NCI-H2081 (cell line): Measurements from ENCODE around the gene ARID1B.

Experiments
- DNase-seq, 2 experiments: peaks; one replicate each; lab custom pipeline; 2025; lab: John Stamatoyannopoulos, UW

Gene ARID1B

DNA sequence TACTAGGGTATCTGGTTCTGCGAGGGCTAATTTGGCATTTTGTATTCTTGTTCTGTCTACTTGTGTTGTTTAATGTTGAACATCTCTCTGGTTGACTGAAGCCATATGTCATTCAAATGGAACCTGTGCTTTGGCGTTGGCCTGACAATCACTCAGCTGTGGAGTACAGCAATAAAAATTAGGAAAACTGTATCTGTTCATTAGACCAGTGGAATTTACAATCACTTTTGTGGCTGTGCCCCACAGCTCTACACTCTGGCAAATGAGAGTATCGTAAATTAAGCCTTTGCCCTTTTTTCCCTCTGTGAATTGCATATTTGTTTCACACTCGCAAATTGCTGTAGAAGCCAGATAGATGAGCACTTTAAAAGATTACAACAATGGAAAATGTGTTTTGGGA, 102.0 kb downstream of the ARID1B start:
- no peak for DNase-seq

DNA sequence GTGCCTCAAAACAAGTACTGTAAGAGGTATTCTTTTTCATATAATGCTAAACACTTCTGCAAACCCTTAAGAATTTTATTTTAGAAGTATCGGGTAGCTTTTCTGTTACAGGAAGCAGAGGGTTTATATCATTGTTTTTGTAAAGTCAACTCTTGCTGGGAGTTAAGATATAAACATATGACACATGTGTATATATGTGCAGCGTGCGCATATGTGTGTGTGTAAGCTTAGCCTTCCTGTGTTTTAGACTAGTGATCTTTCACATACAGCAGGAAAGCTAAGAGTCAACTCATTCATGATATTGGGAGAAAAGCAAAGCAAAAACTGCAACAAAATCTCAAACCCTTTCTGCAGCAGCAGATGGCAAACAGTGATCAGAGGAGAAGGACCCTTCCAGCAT, 102.4 kb downstream of the ARID1B start:
- DNase-seq: no peak

DNA sequence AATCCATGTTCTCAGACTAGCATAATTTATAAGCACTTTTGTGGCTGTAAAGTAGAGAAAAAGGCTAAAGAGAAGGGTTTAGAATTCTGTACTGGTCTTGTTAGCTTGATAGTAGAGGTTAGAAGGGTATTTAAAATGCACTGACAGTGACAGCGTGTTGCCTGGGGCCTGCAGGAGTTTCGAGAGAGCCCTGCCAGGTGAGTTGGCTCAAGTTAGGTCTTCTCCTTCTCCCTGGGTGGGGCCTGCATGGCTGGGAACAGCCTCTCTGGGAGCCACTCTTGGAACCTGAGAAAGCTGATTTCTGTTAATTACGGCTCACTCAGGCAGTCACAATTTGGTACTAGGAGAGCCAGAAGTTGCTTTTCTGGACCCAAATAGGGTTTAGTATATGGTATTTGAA, 103.7 kb downstream of the ARID1B start:
- no peak for DNase-seq

DNA sequence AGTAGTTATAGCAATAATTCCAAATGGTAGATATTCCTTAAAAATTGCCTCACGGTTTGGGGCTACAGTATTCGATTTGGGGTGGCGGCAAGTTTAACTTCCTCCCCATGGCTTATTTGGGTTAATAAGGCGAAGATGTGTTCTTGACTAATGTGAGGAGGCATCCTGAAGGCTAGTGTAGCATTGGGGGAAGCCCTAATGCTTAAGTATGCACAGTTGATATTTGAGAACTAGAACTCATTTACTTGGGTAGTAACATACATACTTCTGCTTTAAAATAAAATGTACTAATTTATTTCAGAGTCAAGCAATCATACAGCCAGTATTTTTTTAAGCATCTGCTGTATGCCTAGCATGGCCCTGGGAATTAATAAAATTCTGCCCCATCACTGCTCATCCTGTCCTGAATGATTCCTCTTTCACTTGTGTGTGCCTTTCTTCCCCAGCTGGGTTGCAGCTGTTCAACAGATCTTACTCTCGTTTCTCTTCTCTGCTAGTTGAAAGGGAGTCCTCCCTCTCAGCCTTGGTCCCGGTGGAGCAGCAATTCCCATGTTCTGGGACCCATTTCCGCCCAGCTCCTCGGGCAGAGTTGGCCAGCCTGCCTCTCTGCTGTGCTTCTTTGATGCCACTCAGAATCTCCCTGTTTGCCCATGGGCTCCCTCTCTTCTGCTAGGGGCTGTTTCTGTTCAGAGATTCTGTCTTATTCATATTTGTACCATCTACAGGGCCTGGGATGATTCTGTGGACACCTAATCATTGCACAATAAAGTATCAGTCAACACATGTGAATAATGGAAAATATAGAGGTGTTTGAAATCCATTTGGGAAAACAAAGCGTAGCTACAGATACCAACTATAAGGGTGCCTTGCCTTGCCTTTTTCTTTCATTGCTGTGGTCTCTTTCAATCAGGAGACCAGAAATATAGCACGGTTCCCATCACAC, 104.8 kb downstream of the ARID1B start:
- no peak for DNase-seq

DNA sequence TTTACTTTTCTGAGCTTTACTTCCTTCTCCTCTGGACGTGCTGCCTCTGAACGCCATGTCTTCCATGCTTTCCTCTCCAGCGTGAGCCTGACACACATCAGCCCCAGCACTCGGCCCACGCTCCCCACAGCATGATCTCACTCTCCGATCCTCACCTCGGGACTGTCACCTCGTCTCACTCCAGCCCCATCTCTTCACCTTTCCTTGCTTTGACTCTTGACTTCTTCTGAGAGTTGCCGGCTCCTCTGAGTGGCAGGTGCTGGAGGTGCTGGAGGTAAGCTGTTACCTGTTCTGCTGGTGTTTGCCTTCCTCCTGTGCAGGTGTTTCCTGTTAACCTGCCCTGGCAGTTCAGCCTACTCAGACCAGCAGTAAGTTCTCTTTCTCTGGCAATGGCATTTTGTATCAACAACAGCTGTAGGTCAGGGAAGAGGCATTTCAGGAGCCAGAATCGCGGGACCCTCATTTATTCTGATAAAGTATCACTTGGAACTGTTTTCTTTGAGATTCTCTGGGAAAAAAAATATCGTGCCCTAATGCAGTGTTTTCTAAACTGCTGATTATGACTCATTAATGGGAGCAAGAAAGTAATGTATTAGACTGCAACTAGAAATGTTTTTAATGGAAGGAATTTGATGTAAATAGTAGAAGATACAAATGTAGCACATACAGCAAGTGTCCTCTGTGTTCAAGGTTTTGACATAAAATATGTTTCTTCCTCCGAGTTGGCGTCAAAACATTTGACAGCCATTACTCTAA, 106.5 kb downstream of the ARID1B start:
- DNase-seq: peak in 1 of 2 experiments; percentile 35

- DNase-seq: no peak
Observed at GRCh38 chr6:156884306-156884705, 107.1 kb downstream of the ARID1B start.

GRCh38 chr6:156885562-156885961, 108.4 kb downstream of the ARID1B start:
- DNase-seq: no peak

GRCh38 chr6:156886409-156886808, 109.2 kb downstream of the ARID1B start:
- no peak for DNase-seq

- no peak for DNase-seq
Observed at GRCh38 chr6:156887623-156888269, 110.6 kb downstream of the ARID1B start.

DNA sequence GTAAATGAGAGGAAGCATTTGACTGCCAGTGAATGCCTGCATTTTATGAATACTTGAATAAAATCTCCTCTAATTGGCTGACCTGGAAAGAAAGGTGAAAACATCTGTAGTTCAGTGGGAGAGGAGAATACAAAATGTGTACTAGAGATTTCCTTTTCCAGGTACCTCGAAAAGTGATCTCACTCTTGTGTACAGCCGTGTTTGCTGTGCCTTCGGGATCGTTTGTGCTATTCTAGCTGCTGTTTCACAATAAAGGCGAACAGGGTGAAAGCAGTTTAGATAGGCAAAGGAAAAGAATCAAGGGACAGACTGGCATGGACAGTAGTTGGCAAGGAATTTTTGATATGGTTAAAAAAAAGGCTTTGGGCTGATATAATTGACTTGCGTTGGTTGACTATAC, 112.3 kb downstream of the ARID1B start:
- peak in 1 of 2 experiments; percentile 47 for DNase-seq

GRCh38 chr6:156889986-156890385, 112.8 kb downstream of the ARID1B start:
- no peak for DNase-seq

DNA sequence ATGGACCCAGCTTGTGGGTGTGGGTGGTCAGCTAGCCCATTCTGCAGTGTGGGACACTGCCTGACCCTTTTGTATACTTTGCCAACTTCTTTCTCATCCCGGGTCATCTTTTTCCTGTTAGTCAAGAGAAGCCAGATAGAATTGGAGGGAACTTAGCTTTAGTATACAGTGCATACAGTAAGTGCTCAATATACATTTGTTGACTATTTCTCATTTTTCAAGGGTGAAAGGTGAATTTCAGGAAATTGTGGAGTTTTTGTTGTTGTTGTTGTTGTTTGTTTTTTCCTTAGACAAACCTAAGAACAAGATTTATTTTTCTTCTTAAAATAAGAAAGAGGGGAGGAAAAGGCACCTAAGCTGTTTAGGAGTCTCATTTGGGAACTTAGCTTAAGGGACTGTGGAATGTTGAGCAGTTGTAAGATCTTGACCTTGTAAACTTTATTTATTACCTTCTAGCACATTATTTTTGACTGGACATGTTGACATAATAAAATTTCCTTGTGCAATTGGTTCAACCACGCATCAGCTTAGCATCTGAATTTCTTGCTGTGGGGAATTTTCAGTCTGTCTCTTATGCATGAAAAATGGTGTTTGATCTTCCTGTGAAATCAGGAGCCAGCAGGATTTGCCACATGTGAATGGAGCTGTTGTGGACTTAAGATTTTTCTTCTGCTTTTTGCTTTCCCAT, 113.6 kb downstream of the ARID1B start:
- no peak for DNase-seq

DNA sequence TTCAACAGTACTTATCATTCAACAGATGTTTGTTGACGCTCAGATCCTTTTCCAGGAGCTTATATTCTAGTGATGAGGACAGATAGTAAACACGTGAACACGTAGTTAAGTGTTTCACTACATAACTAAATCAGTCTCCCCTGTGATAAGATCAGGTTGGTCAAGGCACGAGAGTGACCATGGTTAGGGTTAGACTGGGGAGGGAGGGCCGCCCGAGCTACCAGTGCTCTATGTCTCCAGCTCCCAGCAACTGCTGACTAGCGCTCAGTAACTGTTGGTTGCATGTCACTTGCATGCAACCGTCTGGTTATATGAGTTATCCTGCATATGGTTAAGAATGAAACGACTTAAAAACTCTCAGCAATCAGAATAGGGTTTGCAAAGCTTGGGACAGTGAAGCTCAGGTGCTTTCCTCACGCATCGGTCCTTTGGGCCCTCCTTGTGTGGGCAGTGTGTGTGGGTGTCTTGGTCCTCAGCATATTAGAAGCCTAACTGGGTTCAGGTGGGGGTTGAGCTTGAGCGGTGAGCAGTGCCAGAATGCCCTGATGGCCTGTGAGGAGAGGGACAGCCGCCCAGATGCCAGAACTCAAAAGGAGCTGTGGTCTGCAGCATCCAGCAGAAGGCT, 120.8 kb downstream of the ARID1B start:
- DNase-seq: no peak

GRCh38 chr6:156899071-156899470, 121.9 kb downstream of the ARID1B start:
- DNase-seq: no peak

DNA sequence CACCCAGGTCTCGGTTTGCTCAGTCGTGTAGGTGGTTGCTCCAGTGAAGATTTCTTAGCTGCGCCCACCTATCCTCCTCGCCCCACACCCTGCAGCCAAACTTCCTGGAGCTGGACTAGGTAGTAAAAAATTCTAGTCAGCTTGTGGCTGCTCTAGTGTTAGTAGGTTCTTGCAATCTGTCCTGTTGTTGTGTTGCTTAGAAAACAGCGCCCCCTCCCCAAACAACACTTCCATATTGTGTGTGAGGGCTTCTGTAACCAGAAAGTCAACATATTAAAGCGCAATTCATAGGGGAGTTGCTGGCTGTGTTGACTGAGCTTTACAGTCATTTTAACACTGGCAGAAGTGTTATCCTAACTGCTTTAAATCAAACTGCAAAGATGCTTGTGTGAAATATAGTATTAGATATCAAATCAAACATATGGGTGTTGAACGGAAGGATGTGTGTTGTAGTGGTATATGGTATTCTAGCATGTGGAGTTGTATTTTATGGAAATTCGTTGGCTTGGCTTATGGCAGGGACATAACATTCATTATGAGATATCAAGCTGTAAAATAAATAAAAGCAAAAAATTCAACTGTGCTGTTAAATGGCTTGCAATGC, 122.5 kb downstream of the ARID1B start:
- DNase-seq: peak in 1 of 2 experiments; percentile 27

DNA sequence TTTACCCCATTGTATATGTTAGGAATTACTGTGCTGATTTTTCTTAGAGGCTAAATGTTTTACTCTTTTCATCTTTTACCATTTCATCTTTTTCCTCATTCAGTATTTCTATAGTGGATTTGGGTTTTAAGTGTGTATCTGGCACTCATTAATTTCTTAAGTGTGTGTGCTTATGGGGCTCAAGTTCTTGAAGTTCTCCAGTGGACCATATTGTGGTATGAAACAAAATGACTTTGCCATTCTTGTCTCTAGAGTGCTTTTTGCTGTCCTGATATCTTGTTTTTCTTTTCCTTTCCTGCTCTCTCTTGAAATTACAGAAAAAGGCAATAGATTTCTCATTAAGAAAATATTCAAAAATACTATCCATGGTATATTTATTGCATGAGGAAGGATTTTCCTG, 123.1 kb downstream of the ARID1B start:
- DNase-seq: no peak

DNA sequence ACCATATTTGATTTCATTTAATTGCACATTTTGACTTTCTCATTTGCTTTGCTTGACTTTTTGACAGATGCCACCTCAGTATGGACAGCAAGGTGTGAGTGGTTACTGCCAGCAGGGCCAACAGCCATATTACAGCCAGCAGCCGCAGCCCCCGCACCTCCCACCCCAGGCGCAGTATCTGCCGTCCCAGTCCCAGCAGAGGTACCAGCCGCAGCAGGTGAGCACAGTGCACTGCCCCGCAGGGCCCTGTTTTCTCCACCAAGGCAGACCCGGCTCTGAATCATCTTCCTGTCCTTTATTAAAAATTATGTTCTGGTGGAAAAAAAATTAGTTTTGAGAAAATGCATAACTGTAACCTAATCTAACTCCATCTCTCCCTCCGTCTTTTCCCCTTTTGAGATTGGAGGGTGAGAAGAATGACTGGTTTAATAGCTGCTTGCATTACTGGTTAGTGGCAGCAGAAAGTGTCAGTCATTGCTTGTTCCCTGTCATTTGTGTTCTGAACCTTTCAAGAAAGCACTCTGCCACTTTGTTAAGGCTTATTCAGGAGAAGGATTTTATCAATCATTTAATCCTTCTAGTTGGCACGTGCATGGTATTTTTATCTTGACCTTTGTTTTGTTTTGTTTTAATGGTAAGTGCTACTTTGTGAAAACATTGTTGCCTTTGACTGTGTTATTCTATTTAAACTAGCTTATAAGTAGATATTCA, 124.3 kb downstream of the ARID1B start:
- no peak for DNase-seq

GRCh38 chr6:156902782-156903181, 125.6 kb downstream of the ARID1B start:
- no peak for DNase-seq

DNA sequence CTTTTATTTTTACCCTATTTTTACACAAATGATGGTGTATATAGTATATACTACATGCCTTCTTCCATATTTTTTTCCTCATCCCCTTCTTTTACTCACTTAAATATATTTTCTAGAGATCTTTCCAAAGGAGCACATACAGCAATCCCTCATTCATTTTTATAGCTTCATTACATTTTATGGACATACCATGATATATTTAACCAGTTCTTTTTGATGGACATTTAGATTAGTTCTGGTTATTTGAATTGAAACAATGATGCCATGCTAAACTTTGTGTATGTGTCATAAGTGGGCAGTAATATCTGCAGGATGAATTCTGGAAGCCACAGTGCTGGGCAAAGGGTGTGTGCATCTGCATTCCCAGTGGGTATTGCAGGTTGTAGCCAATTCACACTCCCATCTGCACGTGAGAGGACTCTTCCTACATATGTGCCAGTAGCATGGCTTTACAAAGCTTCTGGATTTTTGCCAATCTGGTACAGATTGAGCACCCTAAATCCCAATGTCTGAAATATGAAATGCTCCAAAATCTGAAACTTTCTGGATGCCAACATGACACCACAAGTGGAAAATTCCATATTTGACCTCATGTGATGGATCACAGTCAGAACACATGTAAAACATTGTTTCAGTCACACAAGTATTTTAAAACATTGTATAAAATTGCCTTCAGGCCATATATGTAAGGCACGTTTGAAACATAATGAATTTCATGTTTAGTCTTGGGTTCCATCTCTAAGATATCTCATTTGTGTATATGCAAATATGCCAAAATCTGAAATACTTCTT, 127.2 kb downstream of the ARID1B start:
- DNase-seq: no peak

DNA sequence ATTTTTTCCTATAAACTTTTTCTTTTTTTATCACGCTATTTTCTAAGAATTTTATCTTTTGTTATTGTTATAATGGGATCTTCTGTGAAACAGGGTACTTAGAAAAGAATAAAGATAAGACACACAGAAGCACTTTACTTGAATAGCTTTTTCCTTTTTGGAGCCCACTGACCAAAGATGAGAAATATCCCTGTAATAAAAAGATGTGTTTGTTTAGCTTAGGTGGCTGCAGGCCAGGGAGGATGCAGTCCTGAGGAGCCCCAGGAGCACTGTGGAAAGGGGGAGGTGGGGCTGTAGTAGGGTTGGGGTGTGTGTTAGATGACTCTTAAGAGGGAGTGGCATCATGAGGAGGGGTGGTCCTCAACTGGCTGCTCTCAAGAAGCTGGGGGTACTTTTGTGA, 128.6 kb downstream of the ARID1B start:
- DNase-seq: no peak
